Omental fat pad (tissue), 4 donors: ENCODE results near the gene EFR3B. TPM values are rescaled to one million over a fixed set of nuclear protein-coding genes. Genes with fewer than 3 reads are reported as not detected.

Source experiments
- ATAC-seq: fragments of 150-250 bp; one replicate; pipeline ENCODE4 v1.9.1; 2016; ENCODE audit warnings: mild to moderate bottlenecking, moderate library complexity; ENCODE audit not compliant: low FRiP score
- DNase-seq: peaks from one replicate; pipeline ENCODE4 v3.0.0-alpha.2; 2019; ENCODE audit warnings: low spot score
- small RNA-seq: library from RNA; depleted of rRNA; stranded (forward); fragments of <200 nt; gene quantifications from one replicate; pipeline ENCODE3, GENCODE V24; 2016
- total RNA-seq, 4 donors: library from RNA; depleted of rRNA; stranded (reverse); fragments of >200 nt; gene quantifications; one replicate each; pipeline ENCODE4 v1.1.0, GENCODE V29; 2016
- TF ChIP-seq, protein P1 (sequence below), 3 donors: fragments of 450-650 bp; IDR thresholded peaks; one replicate each; pipeline ENCODE4 v1.5.1; 2016 to 2017; ENCODE audit warnings: antibody characterized with exemption in 3 of 3, mild to moderate bottlenecking in 3 of 3, moderate library complexity in 2 of 3

Gene EFR3B
- total RNA-seq, 4 donors from 2014 or later, result 0.63 to 2.2 (median 0.97) TPM

DNA sequence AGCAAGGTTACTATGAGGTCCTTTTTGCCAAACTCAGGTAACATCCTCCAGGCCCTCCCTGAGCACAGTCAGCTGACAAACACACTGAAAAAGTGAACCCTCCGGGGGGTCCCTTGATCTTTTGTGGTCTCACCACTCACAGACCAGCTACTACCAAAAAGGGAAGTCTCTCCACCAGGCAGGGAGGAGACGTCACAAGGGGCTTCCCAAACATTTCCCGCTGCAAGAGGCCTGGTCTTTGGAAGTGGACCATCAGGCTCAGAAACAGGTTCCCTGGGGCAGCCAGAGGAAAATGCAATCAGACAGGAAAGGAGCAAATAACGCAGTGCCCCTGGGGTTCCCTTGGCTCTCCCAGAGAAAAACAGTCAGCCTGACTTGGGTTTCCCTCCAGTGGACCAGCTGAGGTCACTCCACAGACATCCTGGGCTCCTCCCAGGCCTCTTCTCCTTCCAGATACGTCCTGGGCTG is 165.2 kb downstream of the EFR3B start:
- ATAC-seq, result no peak

More for the DNA sequence above, 165.2 kb downstream of the EFR3B start:
- DNase-seq, result no peak
- TF ChIP-seq, protein P1, sequence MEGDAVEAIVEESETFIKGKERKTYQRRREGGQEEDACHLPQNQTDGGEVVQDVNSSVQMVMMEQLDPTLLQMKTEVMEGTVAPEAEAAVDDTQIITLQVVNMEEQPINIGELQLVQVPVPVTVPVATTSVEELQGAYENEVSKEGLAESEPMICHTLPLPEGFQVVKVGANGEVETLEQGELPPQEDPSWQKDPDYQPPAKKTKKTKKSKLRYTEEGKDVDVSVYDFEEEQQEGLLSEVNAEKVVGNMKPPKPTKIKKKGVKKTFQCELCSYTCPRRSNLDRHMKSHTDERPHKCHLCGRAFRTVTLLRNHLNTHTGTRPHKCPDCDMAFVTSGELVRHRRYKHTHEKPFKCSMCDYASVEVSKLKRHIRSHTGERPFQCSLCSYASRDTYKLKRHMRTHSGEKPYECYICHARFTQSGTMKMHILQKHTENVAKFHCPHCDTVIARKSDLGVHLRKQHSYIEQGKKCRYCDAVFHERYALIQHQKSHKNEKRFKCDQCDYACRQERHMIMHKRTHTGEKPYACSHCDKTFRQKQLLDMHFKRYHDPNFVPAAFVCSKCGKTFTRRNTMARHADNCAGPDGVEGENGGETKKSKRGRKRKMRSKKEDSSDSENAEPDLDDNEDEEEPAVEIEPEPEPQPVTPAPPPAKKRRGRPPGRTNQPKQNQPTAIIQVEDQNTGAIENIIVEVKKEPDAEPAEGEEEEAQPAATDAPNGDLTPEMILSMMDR (IDR thresholded peaks at IDR 0.05), result no peak

Small RNA genes lying within 50 kb of the gene (small RNA-seq; reads per million reads assigned to genes)
- gene RF00019 (not detected), gene RN7SL856P (not detected)

Other genes with a start within 250 kb of the EFR3B start
- 10 to 100 TPM; 17.4 to 30.3 (median 21.6) TPM for gene PTRHD1, start 248.7 kb upstream of the EFR3B start, total RNA-seq
- gene CENPO, start 248.7 kb upstream of the EFR3B start, total RNA-seq, result 10 to 100 TPM in 1 of 4 donors, 1 to 10 TPM in 3; 1.9 to 14.2 (median 6.1) TPM
- gene ADCY3, start 121.8 kb upstream of the EFR3B start, total RNA-seq, result 100 to 1,000 TPM in 1 of 4 donors, 10 to 100 TPM in 3; 74.5 to 116 (median 95.1) TPM
- gene DNAJC27, start 70.1 kb upstream of the EFR3B start, total RNA-seq, result 10 to 100 TPM in 2 of 4 donors, 1 to 10 TPM in 2; 7.2 to 21.8 (median 10.8) TPM
- gene POMC, start 126.5 kb downstream of the EFR3B start, total RNA-seq, result 10 to 100 TPM; 12.8 to 36.4 (median 16.0) TPM